Measurements from ENCODE around the gene COL25A1.

DNA sequence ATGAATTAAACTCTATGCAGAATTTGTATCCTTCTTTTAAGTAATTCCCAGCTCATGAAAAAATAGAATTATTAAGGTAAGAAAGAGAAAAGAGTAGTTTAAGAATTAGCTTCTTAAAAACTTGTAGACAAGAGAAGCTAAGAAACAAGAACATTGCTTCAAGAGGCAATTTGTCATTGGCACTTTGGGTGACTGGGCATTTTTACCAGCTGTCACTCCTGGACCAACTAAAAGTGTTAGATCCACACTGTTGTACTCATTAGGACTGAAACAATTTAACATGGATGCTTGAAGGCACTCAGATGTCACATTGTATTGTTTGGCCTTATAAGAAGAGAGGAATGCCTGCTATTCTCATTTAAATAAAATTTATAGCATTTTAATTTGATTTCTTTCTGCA is 7.4 kb downstream of the COL25A1 start:
- no peak for TF ChIP-seq POLR2AphosphoS5 (IDR thresholded peaks at IDR 0.05; ENCODE audit: borderline replicate concordance, low read depth, low read length)
- no peak for TF ChIP-seq EZH2 (IDR thresholded peaks at IDR 0.05)
